NB4 (cell line): ENCODE measurements around the gene MAPRE2.

Experiments
- DNase-seq: peaks from one replicate; pipeline ENCODE4 v3.0.0; 2010; ENCODE audit warnings: low read depth
- H3K4me3 ChIP-seq: one replicate; pipeline ENCODE4 v1.5.1; 2011; ENCODE audit warnings: mild to moderate bottlenecking, low read depth, low read length, moderate library complexity
- MYC ChIP-seq: IDR thresholded peaks from 2 replicates; pipeline ENCODE4 v1.6.1; 2011; ENCODE audit warnings: low read depth, low read length
- POLR2A ChIP-seq: IDR thresholded peaks from 2 replicates; pipeline ENCODE4 v1.6.1; 2011; ENCODE audit warnings: mild to moderate bottlenecking; ENCODE audit not compliant: insufficient read length; ENCODE audit errors: extremely low read depth
- TF ChIP-seq, protein P1 (sequence below): IDR thresholded peaks from one replicate; pipeline ENCODE4 v1.5.1; 2012; ENCODE audit warnings: low read depth, low read length
- TF ChIP-seq, protein P2 (sequence below): IDR thresholded peaks from 2 replicates; pipeline ENCODE4 v1.6.1; 2011; ENCODE audit warnings: low read depth, low read length

The MAPRE2 gene

DNA sequence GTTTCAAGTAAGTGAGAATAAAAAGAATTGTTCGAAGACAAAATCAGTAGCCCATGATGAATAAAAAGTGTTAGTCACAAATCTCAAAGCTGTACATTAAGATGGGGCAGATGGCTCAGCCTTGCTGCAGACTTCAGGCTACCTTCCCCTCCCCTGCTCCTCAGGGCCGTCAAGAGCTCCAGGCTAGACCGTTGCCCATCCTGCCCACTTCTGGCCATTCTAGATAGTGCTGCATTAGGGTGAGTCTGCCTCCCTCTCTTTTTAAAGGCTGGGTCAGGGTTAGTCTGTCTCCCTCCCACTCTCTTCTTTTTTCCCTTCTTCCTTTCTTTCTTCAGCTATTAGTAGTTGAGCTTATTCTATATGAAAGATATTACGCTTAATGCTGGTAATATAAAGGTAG lies 86.0 kb downstream of the MAPRE2 start:
- TF ChIP-seq, protein P1, sequence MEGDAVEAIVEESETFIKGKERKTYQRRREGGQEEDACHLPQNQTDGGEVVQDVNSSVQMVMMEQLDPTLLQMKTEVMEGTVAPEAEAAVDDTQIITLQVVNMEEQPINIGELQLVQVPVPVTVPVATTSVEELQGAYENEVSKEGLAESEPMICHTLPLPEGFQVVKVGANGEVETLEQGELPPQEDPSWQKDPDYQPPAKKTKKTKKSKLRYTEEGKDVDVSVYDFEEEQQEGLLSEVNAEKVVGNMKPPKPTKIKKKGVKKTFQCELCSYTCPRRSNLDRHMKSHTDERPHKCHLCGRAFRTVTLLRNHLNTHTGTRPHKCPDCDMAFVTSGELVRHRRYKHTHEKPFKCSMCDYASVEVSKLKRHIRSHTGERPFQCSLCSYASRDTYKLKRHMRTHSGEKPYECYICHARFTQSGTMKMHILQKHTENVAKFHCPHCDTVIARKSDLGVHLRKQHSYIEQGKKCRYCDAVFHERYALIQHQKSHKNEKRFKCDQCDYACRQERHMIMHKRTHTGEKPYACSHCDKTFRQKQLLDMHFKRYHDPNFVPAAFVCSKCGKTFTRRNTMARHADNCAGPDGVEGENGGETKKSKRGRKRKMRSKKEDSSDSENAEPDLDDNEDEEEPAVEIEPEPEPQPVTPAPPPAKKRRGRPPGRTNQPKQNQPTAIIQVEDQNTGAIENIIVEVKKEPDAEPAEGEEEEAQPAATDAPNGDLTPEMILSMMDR: no peak
- TF ChIP-seq, protein P2, sequence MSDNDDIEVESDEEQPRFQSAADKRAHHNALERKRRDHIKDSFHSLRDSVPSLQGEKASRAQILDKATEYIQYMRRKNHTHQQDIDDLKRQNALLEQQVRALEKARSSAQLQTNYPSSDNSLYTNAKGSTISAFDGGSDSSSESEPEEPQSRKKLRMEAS: no peak
- TF ChIP-seq MYC (no peak), POLR2A (no peak)
- H3K4me3 ChIP-seq: no peak overlapping the region
- peak; percentile 7 for DNase-seq

DNA sequence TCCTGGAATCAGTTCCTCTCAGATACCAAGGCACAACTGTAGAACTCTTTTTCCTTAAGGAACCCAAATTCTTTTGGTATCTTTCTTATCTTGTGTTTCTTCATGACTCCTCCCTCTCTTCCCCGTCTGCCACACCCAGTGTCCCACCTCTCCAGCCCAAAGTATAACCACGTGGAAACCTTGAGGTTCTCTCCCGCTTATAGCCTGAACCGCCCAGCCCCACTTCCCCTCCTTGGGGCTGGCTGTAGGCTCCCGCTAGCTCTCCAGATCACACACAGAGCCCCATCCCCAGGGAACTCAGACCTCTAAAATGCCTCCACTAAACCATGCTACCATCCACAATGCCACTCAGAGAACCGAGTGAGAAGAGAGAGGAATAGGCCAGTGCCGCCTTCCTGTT lies 87.5 kb downstream of the MAPRE2 start:
- TF ChIP-seq POLR2A (no peak), MYC (no peak)
- TF ChIP-seq, protein P2: no peak
- TF ChIP-seq, protein P1: no peak
- no peak for DNase-seq
- no peak overlapping the region for H3K4me3 ChIP-seq

DNA sequence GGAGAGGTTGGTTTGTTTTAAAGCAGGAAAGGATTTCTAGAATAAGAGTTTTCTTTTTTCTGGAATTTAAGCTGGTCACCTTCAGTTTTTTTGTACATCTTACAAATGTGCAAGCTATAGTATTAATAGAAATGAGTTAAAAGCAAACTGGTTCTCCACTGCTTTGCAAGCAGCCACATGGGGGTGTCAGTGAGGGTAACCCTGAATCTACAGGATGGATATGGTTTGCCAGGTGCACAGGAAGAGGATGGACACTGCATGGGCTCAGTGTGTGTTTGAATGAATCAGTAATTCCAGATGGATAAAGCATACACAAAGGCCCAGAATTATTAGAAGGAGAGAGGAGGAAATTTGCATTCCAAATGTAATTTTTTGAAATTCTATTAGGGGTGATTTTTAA lies 89.0 kb downstream of the MAPRE2 start:
- no peak for DNase-seq
- TF ChIP-seq, protein P1: no peak
- TF ChIP-seq, protein P2: no peak
- TF ChIP-seq MYC (no peak), POLR2A (no peak)
- H3K4me3 ChIP-seq: no peak overlapping the region

DNA sequence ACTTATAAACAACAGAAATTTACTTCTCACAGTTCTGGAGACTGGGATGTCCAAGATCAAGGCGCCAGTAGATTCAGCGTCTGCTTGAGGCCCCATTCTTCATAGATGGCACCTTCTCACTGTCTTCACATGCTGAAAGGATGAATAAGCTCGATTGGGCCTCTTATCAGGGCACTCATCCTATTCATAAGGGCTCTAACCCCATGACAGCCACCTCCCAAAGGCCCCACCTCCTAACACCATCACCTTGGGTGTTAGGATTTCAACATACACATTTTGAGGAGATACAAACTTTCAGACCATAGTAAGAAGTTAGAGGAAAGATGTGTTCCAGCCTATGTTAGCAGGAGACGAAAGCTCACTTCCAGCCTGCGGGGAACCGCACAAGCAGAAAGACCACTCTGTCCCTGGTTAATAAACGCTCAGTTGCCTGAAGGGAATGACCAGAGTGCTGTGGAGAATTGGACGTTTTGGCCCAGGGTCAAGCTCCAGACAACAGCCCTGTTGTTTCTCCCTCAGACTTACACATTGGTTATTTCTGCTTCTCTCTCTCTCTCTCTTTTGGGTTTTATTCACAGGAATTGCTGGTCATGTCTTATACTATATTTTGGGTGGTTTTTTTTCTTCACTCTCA lies 90.3 kb downstream of the MAPRE2 start:
- H3K4me3 ChIP-seq: no peak overlapping the region
- TF ChIP-seq MYC: no peak
- TF ChIP-seq, protein P1: no peak
- TF ChIP-seq POLR2A: no peak
- TF ChIP-seq, protein P2: no peak
- no peak for DNase-seq

DNA sequence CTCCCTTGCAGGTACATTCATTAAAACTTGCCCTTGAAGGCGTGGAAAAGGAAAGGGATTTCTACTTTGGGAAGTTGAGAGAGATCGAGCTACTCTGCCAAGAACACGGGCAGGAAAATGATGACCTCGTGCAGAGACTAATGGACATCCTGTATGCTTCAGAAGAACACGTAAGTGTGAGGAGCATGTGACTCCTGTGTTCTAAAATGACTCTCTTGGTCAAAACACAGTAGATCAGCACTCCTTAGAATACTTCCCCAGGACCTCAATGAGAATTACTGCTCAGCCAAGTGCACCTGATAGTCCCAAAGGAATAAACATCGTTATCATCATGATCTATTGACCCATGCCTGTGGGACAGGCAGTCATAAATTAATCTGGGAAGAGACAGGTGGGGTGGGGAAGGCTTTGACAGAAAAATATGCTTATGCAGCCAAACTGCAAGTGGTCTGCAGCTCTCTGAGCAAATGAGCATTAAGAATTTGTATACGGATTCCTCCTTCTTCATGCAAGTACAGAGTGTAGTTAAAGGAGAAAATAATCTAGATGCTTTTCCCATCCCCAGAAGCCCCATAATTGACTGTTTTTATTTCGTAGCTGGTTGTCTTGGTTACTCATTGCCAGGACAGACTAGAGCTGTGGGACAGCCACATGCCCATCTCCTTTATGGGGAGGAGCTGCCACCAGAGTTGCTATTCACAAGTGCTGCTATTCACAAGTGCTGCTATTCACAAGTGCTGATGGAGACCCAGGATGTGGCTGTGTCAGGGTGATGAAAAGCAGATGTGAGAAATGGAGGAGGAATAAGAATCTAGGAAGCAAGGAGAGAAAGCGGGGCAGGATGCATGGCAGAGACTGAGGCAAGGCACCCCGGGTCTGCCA lies 91.0 kb downstream of the MAPRE2 start:
- TF ChIP-seq MYC (no peak), POLR2A (no peak)
- TF ChIP-seq, protein P2: no peak
- TF ChIP-seq, protein P1: no peak
- no peak overlapping the region for H3K4me3 ChIP-seq
- no peak for DNase-seq
